Erythroblast (primary cell): ENCODE data around the gene C1orf87.

ENCODE experiments used
- GATA1 ChIP-seq: IDR thresholded peaks from 2 replicates; pipeline ENCODE4 v1.6.1; 2011; ENCODE audit warnings: low read depth, mild to moderate bottlenecking, control low read depth, low read length, moderate library complexity
- POLR2A ChIP-seq: IDR thresholded peaks from 2 replicates; pipeline ENCODE4 v1.6.1; 2011; ENCODE audit warnings: mild to moderate bottlenecking, low read length

DNA sequence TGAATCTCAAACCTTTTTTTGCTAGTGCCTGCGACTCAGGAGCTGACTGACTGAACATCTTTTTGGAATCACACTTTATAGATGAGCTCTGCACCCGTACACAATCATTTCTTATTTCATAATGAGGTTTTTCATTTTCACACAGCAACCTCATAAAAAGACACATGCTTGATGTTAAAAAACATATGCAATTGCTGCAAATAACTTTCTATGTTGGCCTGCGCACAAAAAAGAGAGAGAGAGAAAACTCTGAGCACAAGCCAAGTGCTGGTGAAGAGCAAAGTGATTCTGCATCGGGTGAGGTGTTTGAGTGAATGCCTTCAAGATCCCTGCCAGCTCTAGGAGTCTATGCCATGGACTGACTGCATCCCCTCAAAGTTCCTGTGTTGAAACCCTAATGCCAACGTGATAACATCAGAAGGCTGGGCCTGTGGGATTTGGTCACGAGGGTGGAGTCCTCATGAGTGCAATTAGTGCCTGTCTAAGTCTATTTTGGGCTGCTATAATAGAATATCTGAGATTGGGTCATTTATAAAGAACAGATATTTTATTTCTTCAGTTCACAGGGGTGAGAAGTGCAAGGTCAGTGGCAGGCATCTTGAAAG lies 36.6 kb downstream of the C1orf87 start:
- TF ChIP-seq POLR2A, result no peak
- no peak for TF ChIP-seq GATA1
